GM18870 (cell line): Measurements from ENCODE around the gene KRTAP5-6.

Experiments used
- ATAC-seq: cut with Tn5 transposase; IDR thresholded peaks from one replicate; pipeline ENCODE4 v1.9.1; 2021; ENCODE audit warnings: moderate library complexity; ENCODE audit not compliant: unreplicated experiment

KRTAP5-6 gene

GRCh38 chr11:1696608-1697570, at the start of gene KRTAP5-6:
KRTAP5-6 (plus strand) TSS chr11:1697195; CDS start chr11:1697246, 51 bp downstream.
- no peak for ATAC-seq

- ATAC-seq = no peak
Observed at GRCh38 chr11:1647901-1648652, 48.9 kb upstream of the KRTAP5-6 start.

- ATAC-seq = no peak
Observed at GRCh38 chr11:1648653-1649420, 48.2 kb upstream of the KRTAP5-6 start.

- ATAC-seq = no peak
Observed at GRCh38 chr11:1650034-1650917, 46.7 kb upstream of the KRTAP5-6 start.

GRCh38 chr11:1650918-1651262, 46.1 kb upstream of the KRTAP5-6 start:
- no peak for ATAC-seq

GRCh38 chr11:1651411-1651980, 45.5 kb upstream of the KRTAP5-6 start:
- no peak for ATAC-seq

- no peak for ATAC-seq
Observed at GRCh38 chr11:1652026-1652425, 45.0 kb upstream of the KRTAP5-6 start.

GRCh38 chr11:1652442-1652770, 44.6 kb upstream of the KRTAP5-6 start:
- no peak for ATAC-seq

- no peak for ATAC-seq
Observed at GRCh38 chr11:1652771-1653540, 44.0 kb upstream of the KRTAP5-6 start.

GRCh38 chr11:1653541-1654387, 43.2 kb upstream of the KRTAP5-6 start:
- ATAC-seq = no peak

- ATAC-seq = no peak
Observed at GRCh38 chr11:1654388-1655167, 42.4 kb upstream of the KRTAP5-6 start.

- ATAC-seq = no peak
Observed at GRCh38 chr11:1655168-1656060, 41.6 kb upstream of the KRTAP5-6 start.

GRCh38 chr11:1656061-1656441, 40.9 kb upstream of the KRTAP5-6 start:
- ATAC-seq = no peak

- no peak for ATAC-seq
Observed at GRCh38 chr11:1656670-1657069, 40.3 kb upstream of the KRTAP5-6 start.

- ATAC-seq = no peak
Observed at GRCh38 chr11:1659506-1659905, 37.5 kb upstream of the KRTAP5-6 start.

GRCh38 chr11:1660111-1660867, 36.7 kb upstream of the KRTAP5-6 start:
- ATAC-seq = no peak
